ENCODE results near the gene FEM1B. TPM values are rescaled to one million over a fixed set of nuclear protein-coding genes. Genes with fewer than 3 reads are reported as not detected.

The FEM1B gene
- total RNA-seq, 1 experiment from 2014 or later = 22.1 TPM

- no peak for TF ChIP-seq EZH2 (IDR thresholded peaks at IDR 0.05; ENCODE audit: low read length, unreplicated experiment)
- no peak for TF ChIP-seq EZH2phosphoT487 (IDR thresholded peaks at IDR 0.05; ENCODE audit: borderline replicate concordance, low read length)
- no peak for TF ChIP-seq CTCF (conservative IDR thresholded peaks at IDR 0.05; ENCODE audit: low read depth, low read length)
- intact Hi-C loops (cut with micrococcal nuclease) = loop anchor here (2.0 kb wide), 2 partner anchors 27 to 73 kb away; no protein-coding TSS in a partner anchor
- no peak overlapping the region for H2AFZ ChIP-seq (ENCODE audit: low read length)
- H3K27me3 ChIP-seq (ENCODE audit: low read length) = no peaks in the 10 kb centered on the region
- peak overlapping the region; percentile 96 for H3K9ac ChIP-seq (ENCODE audit: low read length)
- H4K20me1 ChIP-seq (ENCODE audit: low read length) = peaks cover 51% of the 10 kb centered on the region
- peaks cover 72% of the 10 kb centered on the region for H3K79me2 ChIP-seq (ENCODE audit: low read length)
- H3K9me3 ChIP-seq (ENCODE audit: low read length) = no peaks in the 10 kb centered on the region
- BruUV-seq (replicated peaks) = no TSS peak
- H3F3A ChIP-seq (ENCODE audit: low read length, unreplicated experiment) = no peaks in the 10 kb centered on the region
- H3K4me3 ChIP-seq (ENCODE audit: low read length) = peak overlapping the region; percentile 89
- H3K27ac ChIP-seq (ENCODE audit: low read length) = no peak overlapping the region
- POLR2A ChIA-PET (ENCODE audit: unreplicated experiment) = no interaction called here
- no peak for ATAC-seq
- peak overlapping the region; percentile 99 for H3K4me2 ChIP-seq (ENCODE audit: low read length)
- no peaks in the 10 kb centered on the region for H3K9me2 ChIP-seq (replicated peaks; ENCODE audit: low read length)
- peaks cover 9% of the 10 kb centered on the region for H3K36me3 ChIP-seq (ENCODE audit: low read depth, low read length)
- H3K4me1 ChIP-seq (ENCODE audit: insufficient read depth, low read length) = peaks cover 41% of the 10 kb centered on the region
- CTCF ChIA-PET = no interaction called here
- DNase-seq = no peak
Observed at GRCh38 chr15:68279779-68280753, 2.5 kb downstream of the FEM1B start.

GRCh38 chr15:68281008-68281407 lies 3.5 kb downstream of the FEM1B start:
- Histone ChIP-seq H3K79me2 (ENCODE audit: low read length) (peaks cover 81% of the 10 kb centered on the region), H3K9me3 (ENCODE audit: low read length) (no peaks in the 10 kb centered on the region), H3K27me3 (ENCODE audit: low read length) (no peaks in the 10 kb centered on the region), H3K4me2 (ENCODE audit: low read length) (peak overlapping the region; percentile 99), H3K36me3 (ENCODE audit: low read depth, low read length) (peaks cover 15% of the 10 kb centered on the region), H3K9me2 (replicated peaks; ENCODE audit: low read length) (no peaks in the 10 kb centered on the region), H3K27ac (ENCODE audit: low read length) (no peak overlapping the region), H3K9ac (ENCODE audit: low read length) (no peak overlapping the region), H4K20me1 (ENCODE audit: low read length) (peaks cover 57% of the 10 kb centered on the region), H3K4me1 (ENCODE audit: insufficient read depth, low read length) (peaks cover 32% of the 10 kb centered on the region), H3K4me3 (ENCODE audit: low read length) (peak overlapping the region; percentile 89), H3F3A (ENCODE audit: low read length, unreplicated experiment) (no peaks in the 10 kb centered on the region), H2AFZ (ENCODE audit: low read length) (no peak overlapping the region)
- intact Hi-C loops (cut with micrococcal nuclease) = no loop called here
- TF ChIP-seq EZH2phosphoT487 (IDR thresholded peaks at IDR 0.05; ENCODE audit: borderline replicate concordance, low read length) (no peak), EZH2 (IDR thresholded peaks at IDR 0.05; ENCODE audit: low read length, unreplicated experiment) (no peak), CTCF (conservative IDR thresholded peaks at IDR 0.05; ENCODE audit: low read depth, low read length) (no peak)
- ChIA-PET CTCF (no interaction called here), POLR2A (ENCODE audit: unreplicated experiment) (no interaction called here)
- ATAC-seq (no peak), DNase-seq (no peak)
- no TSS peak for BruUV-seq (replicated peaks)

- POLR2A ChIA-PET (ENCODE audit: unreplicated experiment) = no interaction called here
- Histone ChIP-seq H3K9me3 (ENCODE audit: low read length) (no peaks in the 10 kb centered on the region), H3K9me2 (replicated peaks; ENCODE audit: low read length) (no peaks in the 10 kb centered on the region), H3K27me3 (ENCODE audit: low read length) (no peaks in the 10 kb centered on the region), H3K4me2 (ENCODE audit: low read length) (no peak overlapping the region), H3K36me3 (ENCODE audit: low read depth, low read length) (peaks cover 15% of the 10 kb centered on the region), H3K4me1 (ENCODE audit: insufficient read depth, low read length) (peaks cover 25% of the 10 kb centered on the region), H3F3A (ENCODE audit: low read length, unreplicated experiment) (no peaks in the 10 kb centered on the region), H3K27ac (ENCODE audit: low read length) (no peak overlapping the region), H2AFZ (ENCODE audit: low read length) (no peak overlapping the region), H3K9ac (ENCODE audit: low read length) (no peak overlapping the region), H4K20me1 (ENCODE audit: low read length) (peaks cover 56% of the 10 kb centered on the region), H3K79me2 (ENCODE audit: low read length) (peaks cover 100% of the 10 kb centered on the region), H3K4me3 (ENCODE audit: low read length) (no peak overlapping the region)
- intact Hi-C loops (cut with micrococcal nuclease) = no loop called here
- DNase-seq (no peak), ATAC-seq (no peak)
- CTCF ChIA-PET = no interaction called here
- TF ChIP-seq CTCF (conservative IDR thresholded peaks at IDR 0.05; ENCODE audit: low read depth, low read length) (no peak), EZH2 (IDR thresholded peaks at IDR 0.05; ENCODE audit: low read length, unreplicated experiment) (no peak), EZH2phosphoT487 (IDR thresholded peaks at IDR 0.05; ENCODE audit: borderline replicate concordance, low read length) (no peak)
- no TSS peak for BruUV-seq (replicated peaks)
Observed at GRCh38 chr15:68283401-68283800, 5.9 kb downstream of the FEM1B start.

All from PC-3 (cell line).